Cardiac muscle cell (in vitro differentiated cells and primary cell): ENCODE data around the gene PPP1R1C. TPM values are rescaled to one million over a fixed set of nuclear protein-coding genes. Genes with fewer than 3 reads are reported as not detected.

Source experiments
- DNase-seq, 2 donors: peaks; one replicate each; pipeline versions ENCODE4 v3.0.0 to v3.0.0-alpha.2; 2010 to 2017; ENCODE audit warnings: low read depth in 1 of 2, low spot score in 1 of 2
- H3K27ac ChIP-seq: fragments of 200-600 bp; sonication (generic); 2 replicates; pipeline ENCODE4 v1.5.1; 2016
- H3K27me3 ChIP-seq: fragments of 200-600 bp; sonication (generic); 2 replicates; pipeline ENCODE4 v1.6.0; 2016; ENCODE audit warnings: control low read depth
- H3K36me3 ChIP-seq: fragments of 200-600 bp; sonication (generic); 2 replicates; pipeline ENCODE4 v1.5.1; 2016; ENCODE audit warnings: control low read depth
- H3K4me1 ChIP-seq: fragments of 200-600 bp; sonication (generic); 2 replicates; pipeline ENCODE4 v1.8.1; 2017; ENCODE audit warnings: low read depth, mild to moderate bottlenecking, mixed run types
- H3K4me3 ChIP-seq: fragments of 200-600 bp; sonication (generic); 2 replicates; pipeline ENCODE4 v1.5.1; 2016; ENCODE audit warnings: mild to moderate bottlenecking
- H3K9me3 ChIP-seq: fragments of 200-600 bp; sonication (generic); 2 replicates; pipeline ENCODE4 v1.5.1; 2017; ENCODE audit warnings: low read depth, mild to moderate bottlenecking, control low read depth
- CTCF ChIP-seq: IDR thresholded peaks from 2 replicates; pipeline ENCODE4 v1.5.1; 2012; ENCODE audit warnings: low read depth, mild to moderate bottlenecking, low read length
- polyA plus RNA-seq: library from polyadenylated mRNA; unstranded; fragments of >200 nt; fragmentation: Nextera tagmentation; extraction: Ambion mirVana; gene quantifications from 2 replicates; pipeline ENCODE4 v1.2.1, GENCODE V29; 2016
- total RNA-seq: library from RNA; depleted of rRNA; stranded (reverse); fragments of >200 nt; gene quantifications from 2 replicates; pipeline ENCODE4 v1.2.3, GENCODE V29; 2016

The PPP1R1C gene
- total and polyA plus RNA-seq, 2 experiments from 2014 or later, result 8.6 to 12.1 TPM

GRCh38 chr2:182062329-182062972, 76.8 kb downstream of the PPP1R1C start:
- Histone ChIP-seq H3K27ac (no peak overlapping the region), H3K9me3 (no peaks in the 10 kb centered on the region), H3K27me3 (no peaks in the 10 kb centered on the region), H3K4me1 (no peaks in the 10 kb centered on the region), H3K36me3 (no peaks in the 10 kb centered on the region), H3K4me3 (no peak overlapping the region)
- DNase-seq, result no peak
- TF ChIP-seq CTCF, result no peak

GRCh38 chr2:182064019-182064778, 78.5 kb downstream of the PPP1R1C start:
- Histone ChIP-seq H3K4me1 (no peaks in the 10 kb centered on the region), H3K27ac (no peak overlapping the region), H3K9me3 (no peaks in the 10 kb centered on the region), H3K4me3 (no peak overlapping the region), H3K36me3 (no peaks in the 10 kb centered on the region), H3K27me3 (no peaks in the 10 kb centered on the region)
- DNase-seq, result no peak
- TF ChIP-seq CTCF, result no peak

GRCh38 chr2:182066400-182067087, 80.9 kb downstream of the PPP1R1C start:
- Histone ChIP-seq H3K4me3 (no peak overlapping the region), H3K36me3 (no peaks in the 10 kb centered on the region), H3K4me1 (no peaks in the 10 kb centered on the region), H3K27me3 (no peaks in the 10 kb centered on the region), H3K9me3 (no peaks in the 10 kb centered on the region), H3K27ac (no peak overlapping the region)
- peak in 1 of 2 donors; percentile 91 for DNase-seq
- TF ChIP-seq CTCF, result no peak

- Histone ChIP-seq H3K36me3 (no peaks in the 10 kb centered on the region), H3K9me3 (no peaks in the 10 kb centered on the region), H3K4me3 (no peak overlapping the region), H3K27me3 (no peaks in the 10 kb centered on the region), H3K27ac (no peak overlapping the region), H3K4me1 (no peaks in the 10 kb centered on the region)
- no peak for DNase-seq
- TF ChIP-seq CTCF, result no peak
Measured at GRCh38 chr2:182067393-182067792, 81.7 kb downstream of the PPP1R1C start.

- Histone ChIP-seq H3K27ac (no peak overlapping the region), H3K27me3 (no peaks in the 10 kb centered on the region), H3K4me3 (no peak overlapping the region), H3K9me3 (no peaks in the 10 kb centered on the region), H3K36me3 (no peaks in the 10 kb centered on the region), H3K4me1 (no peaks in the 10 kb centered on the region)
- TF ChIP-seq CTCF, result no peak
- DNase-seq, result peak in 1 of 2 donors; percentile 27
Measured at GRCh38 chr2:182068811-182069210, 83.2 kb downstream of the PPP1R1C start.
